Measurements from ENCODE around the gene GIPC2.
"Not testable (repeated sequence)": the region's sequence is repeated elsewhere in the genome, so short reads cannot be mapped to it uniquely, and the experiment has no call there.

The GIPC2 gene

GRCh38 chr1:78045926-78046778, at the start of gene GIPC2:
Gene GIPC2 (plus strand): TSS chr1:78045966. CDS start chr1:78046095, 129 bp downstream.
- peak; percentile 21 for DNase-seq (ENCODE audit: low read depth)

- DNase-seq (ENCODE audit: low read depth): no peak
Measured at GRCh38 chr1:77996734-77997133, 49.0 kb upstream of the GIPC2 start.

- not testable (repeated sequence) for DNase-seq (ENCODE audit: low read depth)
Measured at GRCh38 chr1:78000536-78000935, 45.2 kb upstream of the GIPC2 start.

- no peak for DNase-seq (ENCODE audit: low read depth)
Measured at GRCh38 chr1:78003070-78003746, 42.6 kb upstream of the GIPC2 start.

- peak; percentile 77 for DNase-seq (ENCODE audit: low read depth)
Measured at GRCh38 chr1:78003882-78004718, 41.7 kb upstream of the GIPC2 start.

- peak; percentile 98 for DNase-seq (ENCODE audit: low read depth)
Measured at GRCh38 chr1:78004719-78005447, 40.9 kb upstream of the GIPC2 start, which contains the start of gene DNAJB4. Gene DNAJB4 (plus strand): TSS chr1:78004939. CDS start chr1:78005111, 172 bp downstream.

- no peak for DNase-seq (ENCODE audit: low read depth)
Measured at GRCh38 chr1:78005448-78005722, 40.4 kb upstream of the GIPC2 start.

GRCh38 chr1:78005755-78006154, 40.0 kb upstream of the GIPC2 start:
- peak; percentile 90 for DNase-seq (ENCODE audit: low read depth)

GRCh38 chr1:78006521-78006920, 39.2 kb upstream of the GIPC2 start:
- no peak for DNase-seq (ENCODE audit: low read depth)

- no peak for DNase-seq (ENCODE audit: low read depth)
Measured at GRCh38 chr1:78007677-78008341, 38.0 kb upstream of the GIPC2 start.

GRCh38 chr1:78009276-78009675, 36.5 kb upstream of the GIPC2 start:
- peak; percentile 29 for DNase-seq (ENCODE audit: low read depth)

- DNase-seq (ENCODE audit: low read depth): no peak
Measured at GRCh38 chr1:78009836-78010235, 35.9 kb upstream of the GIPC2 start.

GRCh38 chr1:78011050-78011449, 34.7 kb upstream of the GIPC2 start:
- DNase-seq (ENCODE audit: low read depth): no peak

GRCh38 chr1:78015148-78015547, 30.6 kb upstream of the GIPC2 start:
- no peak for DNase-seq (ENCODE audit: low read depth)

GRCh38 chr1:78019024-78019423, 26.7 kb upstream of the GIPC2 start:
- no peak for DNase-seq (ENCODE audit: low read depth)

GRCh38 chr1:78021134-78021533, 24.6 kb upstream of the GIPC2 start:
- not testable (repeated sequence) for DNase-seq (ENCODE audit: low read depth)

- no peak for DNase-seq (ENCODE audit: low read depth)
Measured at GRCh38 chr1:78029793-78030192, 16.0 kb upstream of the GIPC2 start.

- no peak for DNase-seq (ENCODE audit: low read depth)
Measured at GRCh38 chr1:78032996-78033796, 12.6 kb upstream of the GIPC2 start.

- no peak for DNase-seq (ENCODE audit: low read depth)
Measured at GRCh38 chr1:78033797-78034172, 12.0 kb upstream of the GIPC2 start.

GRCh38 chr1:78035121-78035520, 10.6 kb upstream of the GIPC2 start:
- DNase-seq (ENCODE audit: low read depth): no peak

GRCh38 chr1:78036450-78036849, 9.3 kb upstream of the GIPC2 start:
- no peak for DNase-seq (ENCODE audit: low read depth)
